Stimulated activated CD4-positive, alpha-beta T cell treated with anti-CD3 and anti-CD28 coated beads, TNF-alpha, amount 100 ng/mL, for 1 hour (primary cell): Measurements from ENCODE around the gene STARD5.
"Not testable (repeated sequence)": the region's sequence is repeated elsewhere in the genome, so short reads cannot be mapped to it uniquely, and the experiment has no call there.

Source experiments
- DNase-seq, 3 donors: peaks; one replicate each; pipeline ENCODE4 v3.0.0-alpha.2; 2020; ENCODE audit warnings: low read depth in 3 of 3, low spot score in 1 of 3

The STARD5 gene

GRCh38 chr15:81337713-81338157, 13.8 kb upstream of the STARD5 start:
- no peak for DNase-seq

- DNase-seq: no peak
Observed at GRCh38 chr15:81337241-81337640, 13.3 kb upstream of the STARD5 start.

GRCh38 chr15:81336568-81336967, 12.6 kb upstream of the STARD5 start:
- DNase-seq: no peak

GRCh38 chr15:81335631-81336030, 11.7 kb upstream of the STARD5 start:
- DNase-seq: no peak

DNA sequence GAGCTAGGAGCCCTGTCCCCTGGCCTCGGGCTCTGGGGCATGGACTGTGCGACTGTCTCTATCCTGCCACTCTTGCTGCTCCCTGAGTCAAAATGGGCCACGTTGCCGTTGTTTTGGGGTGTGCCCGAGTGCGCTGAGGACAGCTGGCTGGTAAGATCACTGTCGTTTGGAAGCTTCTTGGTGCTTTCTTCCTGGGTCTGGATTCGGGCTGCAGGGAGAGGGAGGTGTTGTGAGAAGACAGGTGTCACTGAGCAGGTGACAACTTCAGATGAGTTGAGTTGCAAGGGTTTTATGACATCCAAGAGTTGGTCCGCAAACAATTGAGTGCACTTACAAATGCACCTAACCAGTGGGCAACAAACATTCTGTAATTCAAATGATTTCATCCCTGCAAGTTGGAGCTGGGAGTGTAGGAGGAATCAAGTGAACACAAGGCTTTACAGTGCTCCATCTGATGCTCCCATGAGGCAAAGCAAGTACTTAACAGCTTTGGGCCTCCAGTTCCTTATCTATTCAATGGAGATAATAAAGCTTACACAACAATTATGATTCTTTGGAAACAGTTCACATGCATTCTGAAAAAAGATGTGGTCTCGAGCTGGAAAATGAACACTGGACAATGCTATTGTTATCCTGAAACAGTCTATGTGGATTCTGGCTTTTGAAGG, 11.0 kb upstream of the STARD5 start:
- no peak for DNase-seq

DNA sequence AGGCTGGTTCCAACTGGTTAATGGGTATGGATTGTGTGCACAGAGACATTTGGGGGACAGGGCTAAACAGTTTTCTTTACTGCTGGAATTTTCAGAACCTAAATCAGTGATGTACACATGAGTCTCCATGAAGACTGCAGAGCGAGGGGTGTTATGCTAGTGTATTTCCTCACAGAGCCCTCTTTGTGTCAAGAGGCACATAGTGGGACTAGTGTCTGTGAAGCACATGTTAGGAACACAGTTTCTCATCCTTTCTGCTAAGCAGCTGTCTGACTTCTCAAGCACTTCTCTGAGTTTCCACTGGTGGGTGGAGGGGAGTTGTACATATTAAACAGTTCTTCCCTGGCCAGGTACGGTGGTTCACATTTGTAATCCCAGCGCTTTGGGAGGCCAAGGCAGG, 9.4 kb upstream of the STARD5 start:
- DNase-seq: no peak

- no peak for DNase-seq
Observed at GRCh38 chr15:81332326-81332725, 8.4 kb upstream of the STARD5 start.

DNA sequence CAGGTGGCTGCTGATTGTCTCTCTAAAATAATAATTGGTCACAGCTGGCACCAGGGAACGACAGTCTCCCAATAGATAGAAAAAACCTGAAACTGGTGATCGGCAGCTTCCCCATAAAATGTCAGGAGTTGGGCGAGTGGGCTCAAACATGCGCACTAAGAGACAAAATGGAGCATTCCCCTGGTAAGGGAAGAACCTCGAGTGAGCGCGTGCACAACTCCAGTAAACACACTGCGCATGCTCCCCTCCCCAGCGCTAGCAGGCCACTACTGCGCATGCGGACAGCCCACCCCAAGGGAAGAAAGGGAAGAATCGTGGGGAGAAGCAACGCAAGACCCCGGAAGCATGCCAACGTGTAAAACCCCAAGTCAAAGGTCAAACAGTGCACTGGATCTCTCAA, 7.7 kb upstream of the STARD5 start:
- DNase-seq: no peak

DNA sequence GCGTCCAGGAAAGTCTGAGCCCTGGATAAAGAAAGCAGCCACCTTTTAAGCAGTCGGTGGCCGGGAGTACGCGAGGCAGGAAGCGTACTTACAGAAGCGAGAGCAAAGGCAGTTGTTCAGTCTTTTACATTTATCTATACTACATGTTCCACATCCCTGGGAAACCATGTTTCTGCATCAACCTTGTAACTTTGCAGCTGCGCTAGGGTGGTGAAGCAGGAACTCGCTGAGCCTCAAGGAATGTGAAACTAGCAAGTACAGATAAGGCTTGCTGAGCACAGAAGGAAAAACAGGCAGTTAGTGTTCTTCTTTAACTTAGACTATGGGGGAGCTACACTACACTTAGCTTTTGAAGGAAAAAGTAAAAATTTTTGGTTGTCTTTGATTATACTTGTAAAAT, 7.2 kb upstream of the STARD5 start:
- DNase-seq: not testable (repeated sequence)

DNA sequence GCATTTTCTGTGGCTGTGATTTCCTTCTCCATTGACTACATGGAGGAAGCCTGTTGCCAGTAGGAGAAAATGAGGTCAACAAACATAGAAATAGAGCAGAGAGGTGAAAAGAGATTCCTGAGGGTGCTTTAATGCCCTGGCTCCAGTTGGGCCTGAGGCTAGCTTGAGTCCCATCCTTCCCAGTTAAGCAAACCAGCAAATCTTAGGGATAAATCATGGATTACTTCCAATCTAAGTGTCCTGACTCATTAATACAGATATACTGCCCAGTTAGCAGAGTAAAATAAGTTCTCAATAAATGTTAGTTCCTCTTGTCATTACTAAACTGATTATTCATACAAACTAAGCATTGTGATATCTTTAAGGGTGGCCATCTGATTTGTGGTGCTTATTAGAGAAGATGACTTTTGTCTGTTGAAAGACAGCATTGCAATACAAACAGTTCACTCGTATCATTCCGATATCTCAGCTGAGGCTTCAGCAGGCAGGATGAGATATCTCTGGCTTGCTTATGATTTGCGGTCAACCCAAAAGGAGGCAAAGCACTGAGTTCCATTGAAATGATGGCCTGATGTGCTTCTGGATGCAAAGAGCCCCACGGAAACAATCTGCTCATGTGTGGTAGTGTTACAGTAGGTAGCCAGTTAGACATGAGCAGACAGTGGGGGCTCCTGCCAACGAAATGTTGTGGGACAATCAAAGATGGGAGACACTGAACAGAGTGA, 6.6 kb upstream of the STARD5 start:
- DNase-seq: no peak

- DNase-seq: no peak
Observed at GRCh38 chr15:81329446-81329845, 5.5 kb upstream of the STARD5 start.

- no peak for DNase-seq
Observed at GRCh38 chr15:81327516-81327915, 3.6 kb upstream of the STARD5 start.

DNA sequence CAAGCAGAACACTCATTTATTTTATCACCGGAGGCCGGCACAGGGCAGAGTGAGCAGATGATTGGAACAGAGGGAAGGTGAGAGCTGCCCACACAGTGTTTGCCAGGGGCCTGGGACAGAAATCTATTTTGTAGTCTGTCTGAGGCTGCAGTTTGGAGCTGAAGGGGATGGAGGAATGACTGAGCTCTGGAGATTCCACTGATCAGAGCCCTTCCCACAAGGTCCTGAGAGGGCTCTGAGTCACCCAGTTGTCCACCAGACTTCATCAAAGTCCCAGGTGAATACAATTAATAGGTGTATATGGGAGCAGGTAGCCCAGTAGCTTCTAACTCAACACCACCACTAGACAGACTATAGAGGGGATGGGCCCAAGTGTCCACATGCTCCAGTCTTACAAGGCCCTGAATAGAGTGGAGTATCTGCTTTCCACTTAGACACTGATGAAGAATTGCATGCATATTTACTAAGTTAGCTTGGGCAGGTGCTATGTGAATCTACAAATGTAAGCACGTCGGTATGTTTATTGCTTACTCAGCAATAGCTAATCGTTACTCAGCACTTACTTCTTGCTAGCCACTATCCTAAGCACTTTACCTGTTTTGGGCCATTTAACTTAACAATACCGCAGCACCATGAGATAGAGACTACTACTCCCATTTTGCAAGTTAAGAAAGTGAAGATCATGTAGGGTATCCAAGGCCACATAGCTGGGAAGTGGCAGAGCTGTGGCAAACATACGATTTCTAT, 2.7 kb upstream of the STARD5 start:
- DNase-seq: no peak

GRCh38 chr15:81323559-81323943, 390 bp downstream of the STARD5 start:
- DNase-seq: no peak

GRCh38 chr15:81322676-81323253, 1.2 kb downstream of the STARD5 start:
- DNase-seq: no peak

GRCh38 chr15:81321667-81322066, 2.3 kb downstream of the STARD5 start:
- no peak for DNase-seq

- no peak for DNase-seq
Observed at GRCh38 chr15:81317642-81318017, 6.3 kb downstream of the STARD5 start.

GRCh38 chr15:81316267-81316666, 7.7 kb downstream of the STARD5 start:
- no peak for DNase-seq

- no peak for DNase-seq
Observed at GRCh38 chr15:81315452-81316175, 8.3 kb downstream of the STARD5 start.

DNA sequence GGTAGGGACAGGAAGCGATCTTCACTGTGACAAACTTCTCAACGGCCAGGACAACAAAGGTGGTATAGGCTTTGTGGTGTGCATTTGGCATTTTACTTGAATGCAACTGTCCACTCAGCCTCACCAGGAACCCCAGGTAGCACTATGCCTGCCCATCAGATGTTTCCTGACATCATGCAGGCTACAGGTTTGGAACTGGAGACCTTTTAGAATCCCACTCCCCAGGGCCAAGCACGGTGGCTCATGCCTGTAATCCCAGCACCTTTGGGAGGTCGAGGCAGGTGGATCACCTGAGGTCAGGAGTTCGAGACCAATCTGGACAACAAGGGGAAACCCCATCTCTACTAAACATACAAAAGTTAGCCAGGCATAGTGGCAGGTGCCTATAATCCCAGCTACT, 9.6 kb downstream of the STARD5 start:
- DNase-seq: no peak

DNA sequence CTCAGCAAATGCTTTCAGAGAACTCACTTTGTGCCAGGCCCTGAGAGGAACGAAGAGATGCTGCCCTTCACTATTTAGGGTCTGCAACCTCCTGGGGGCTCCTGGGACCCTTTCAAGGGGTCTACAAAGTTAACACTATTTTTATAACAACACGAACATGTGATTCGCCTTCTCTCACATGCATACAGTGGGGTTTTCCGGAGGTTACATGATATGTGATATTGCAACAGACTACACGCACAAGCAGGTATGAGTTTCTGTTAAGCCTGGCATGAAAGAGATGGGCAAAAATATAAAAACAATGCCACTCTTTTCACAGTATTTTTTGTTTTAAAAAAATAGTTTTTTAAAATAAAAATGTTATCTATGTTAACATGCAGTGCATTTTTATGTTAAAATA, 10.3 kb downstream of the STARD5 start:
- DNase-seq: no peak
